Hippocampal formation (tissue), 2 donors: ENCODE measurements around the gene PRKCD.

Source experiments
- DNase-seq, 2 donors: peaks; one replicate each; lab custom pipeline; 2025; lab: John Stamatoyannopoulos, UW

The PRKCD gene

GRCh38 chr3:53190659-53191058, 29.6 kb downstream of the PRKCD start:
- DNase-seq, result no peak

- DNase-seq, result no peak
Observed at GRCh38 chr3:53191836-53192480, 30.9 kb downstream of the PRKCD start.

GRCh38 chr3:53192608-53193007, 31.6 kb downstream of the PRKCD start:
- no peak for DNase-seq

GRCh38 chr3:53193466-53194209, 32.6 kb downstream of the PRKCD start:
- DNase-seq, result no peak

GRCh38 chr3:53194210-53195065, 33.4 kb downstream of the PRKCD start:
- no peak for DNase-seq

- DNase-seq, result no peak
Observed at GRCh38 chr3:53195066-53195450, 34.0 kb downstream of the PRKCD start.

- DNase-seq, result peak in 1 of 2 donors; percentile 24
Observed at GRCh38 chr3:53195602-53196574, 34.9 kb downstream of the PRKCD start.

- DNase-seq, result no peak
Observed at GRCh38 chr3:53196575-53197407, 35.8 kb downstream of the PRKCD start.

- no peak for DNase-seq
Observed at GRCh38 chr3:53198256-53198977, 37.4 kb downstream of the PRKCD start.

- DNase-seq, result no peak
Observed at GRCh38 chr3:53198996-53199395, 38.0 kb downstream of the PRKCD start.

GRCh38 chr3:53199834-53200233, 38.8 kb downstream of the PRKCD start:
- no peak for DNase-seq

GRCh38 chr3:53200501-53201498, 39.8 kb downstream of the PRKCD start:
- DNase-seq, result no peak

GRCh38 chr3:53202331-53203015, 41.5 kb downstream of the PRKCD start:
- no peak for DNase-seq

- DNase-seq, result no peak
Observed at GRCh38 chr3:53211706-53212702, 51.0 kb downstream of the PRKCD start.

- DNase-seq, result no peak
Observed at GRCh38 chr3:53213276-53213675, 52.3 kb downstream of the PRKCD start.

GRCh38 chr3:53215816-53216215, 54.8 kb downstream of the PRKCD start:
- no peak for DNase-seq

GRCh38 chr3:53216723-53217122, 55.7 kb downstream of the PRKCD start:
- no peak for DNase-seq
